8988T (cell line): Measurements from ENCODE around the gene FZD4.
"Not testable (repeated sequence)": the region's sequence is repeated elsewhere in the genome, so short reads cannot be mapped to it uniquely, and the experiment has no call there.

ENCODE experiments used
- DNase-seq: peaks from one replicate; pipeline ENCODE4 v3.0.0; 2011

FZD4 gene

DNA sequence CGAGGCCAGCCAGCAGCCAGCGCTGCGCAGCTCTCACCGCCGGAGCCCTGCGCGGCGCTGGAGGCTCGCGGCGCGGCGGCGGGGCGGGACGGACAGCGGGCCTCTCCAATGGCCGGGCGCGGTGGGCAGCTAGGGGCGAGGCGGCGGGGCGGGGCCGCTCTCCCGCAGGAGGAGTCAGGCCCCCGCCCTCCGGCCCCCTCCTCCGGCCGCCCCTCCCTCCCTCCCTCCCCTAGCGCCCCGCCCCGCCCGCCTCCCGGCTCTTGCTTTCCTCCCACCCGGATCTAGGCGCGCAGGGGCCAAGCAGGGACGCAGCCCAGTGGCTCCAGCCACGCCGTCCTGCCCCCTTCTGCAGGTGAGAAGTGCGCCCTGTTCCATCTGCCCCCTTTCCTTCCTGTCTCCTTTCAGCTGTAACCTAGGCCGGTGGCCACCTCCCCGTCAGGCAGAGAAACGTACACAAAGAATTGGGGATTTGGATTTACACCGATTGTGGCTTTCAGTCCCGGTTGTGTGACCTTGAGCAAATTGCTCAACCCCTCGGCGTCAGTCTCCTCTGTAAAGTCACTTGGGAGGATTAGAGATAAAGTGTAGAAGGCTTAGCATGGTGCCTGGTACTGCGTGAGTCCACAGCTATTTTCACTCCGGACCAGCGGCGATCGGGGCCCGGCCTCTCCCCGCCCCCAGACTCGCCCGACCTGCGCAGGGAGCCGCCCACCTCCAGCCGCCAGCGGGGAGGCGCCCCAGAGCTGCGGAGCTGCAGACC lies at the start of gene FZD4:
TSS of gene FZD4 (minus strand) at position 35 of the 760 bp plus-strand sequence. CDS start 310 bp downstream, outside the sequence.
- peak; percentile 85 for DNase-seq

DNA sequence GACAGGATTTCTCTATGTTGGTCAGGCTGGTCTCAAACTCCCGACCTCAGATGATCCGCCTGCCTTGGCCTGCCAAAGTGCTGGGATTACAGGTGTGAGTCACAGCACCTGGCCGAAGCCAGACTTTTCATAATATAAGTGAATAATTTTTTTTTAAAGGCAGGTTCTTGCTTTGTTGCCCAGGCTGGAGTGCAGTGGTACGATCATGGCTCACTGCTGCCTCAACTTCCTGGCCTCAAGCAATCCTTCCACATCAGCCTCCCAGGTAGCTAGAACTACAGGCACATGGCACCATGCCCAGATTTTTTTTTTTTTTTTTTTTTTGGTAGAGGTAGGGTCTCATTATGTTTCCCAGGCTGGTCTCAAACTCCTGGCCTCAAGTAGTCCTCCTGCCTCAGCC lies 49.1 kb upstream of the FZD4 start:
- DNase-seq = not testable (repeated sequence)

DNA sequence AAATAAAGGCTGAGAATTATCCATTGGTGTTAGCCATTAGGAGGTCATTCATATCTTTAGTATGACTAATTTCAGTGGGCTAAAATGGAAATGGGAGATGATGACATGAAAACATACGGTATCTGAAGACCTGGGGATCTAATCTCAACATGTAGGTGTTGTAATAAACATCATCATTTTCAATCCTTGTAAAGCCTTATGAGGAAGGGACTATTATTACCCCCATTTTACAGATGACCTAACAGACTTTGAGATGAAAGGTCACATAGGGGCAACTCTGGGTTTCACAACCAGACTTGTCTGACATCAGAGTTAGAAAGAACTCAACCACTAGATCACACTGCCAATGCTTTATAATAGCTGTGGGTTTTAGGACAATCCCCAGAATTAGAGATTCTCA lies 47.7 kb upstream of the FZD4 start:
- no peak for DNase-seq

DNA sequence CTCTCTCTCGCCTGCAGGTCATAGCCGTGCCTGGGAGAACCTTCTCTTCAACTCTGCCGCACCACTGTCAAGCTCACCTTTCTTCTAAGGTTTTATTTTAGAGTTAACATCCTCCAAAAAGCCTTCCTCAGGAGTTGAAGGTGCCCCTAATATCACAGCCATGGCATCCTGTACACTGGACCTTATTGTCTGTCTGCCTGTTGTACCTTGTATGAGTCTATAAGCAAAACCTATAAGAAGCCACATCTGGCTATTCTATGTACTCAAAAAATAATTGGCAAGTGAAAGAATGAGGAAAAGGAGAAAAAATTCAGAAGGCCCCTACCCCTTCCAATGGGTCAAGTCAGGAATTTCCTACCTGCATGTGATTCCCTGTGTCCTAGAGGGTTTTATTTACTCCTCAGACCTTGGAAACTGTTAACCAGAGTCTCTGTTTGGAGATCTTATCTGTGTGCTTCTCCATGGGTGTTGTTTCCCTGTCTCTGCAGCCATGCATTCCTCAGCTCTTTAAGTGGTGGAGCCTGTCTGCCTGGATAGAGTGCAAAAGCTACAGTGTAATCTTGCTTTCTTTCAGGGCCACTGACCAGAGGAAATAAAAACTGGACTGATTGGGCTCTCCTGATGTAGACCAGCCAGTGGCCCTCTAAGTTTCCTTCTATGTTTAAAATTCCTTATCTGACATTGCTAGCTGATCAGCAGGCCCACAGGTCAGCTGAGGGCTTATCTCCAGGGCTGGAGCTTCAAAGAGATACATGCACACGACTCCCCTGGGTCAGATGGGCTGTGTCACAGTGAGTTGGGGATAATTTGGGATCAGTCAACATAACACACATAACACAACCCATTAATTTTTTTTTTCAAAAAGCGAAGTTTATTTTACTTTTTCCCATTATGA lies 44.9 kb upstream of the FZD4 start:
- DNase-seq = no peak

DNA sequence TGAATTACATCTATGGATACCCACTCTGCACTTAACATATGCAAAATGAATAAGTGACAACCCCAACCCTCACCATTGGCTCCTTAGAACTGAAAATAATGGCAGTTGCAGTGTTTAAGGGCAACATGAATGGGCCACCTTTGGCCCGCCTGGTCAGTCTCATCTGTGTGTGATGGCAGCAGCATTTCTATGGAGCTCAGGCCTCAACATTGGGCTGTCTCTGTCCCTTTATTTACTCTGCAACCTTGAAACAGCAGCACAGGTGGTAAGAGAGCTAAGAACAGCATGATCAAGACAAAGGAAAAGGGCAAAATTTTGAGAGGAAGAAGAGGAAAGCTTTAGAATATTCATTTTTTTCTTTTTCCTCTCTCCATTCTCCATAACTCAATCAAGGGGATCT lies 44.2 kb upstream of the FZD4 start:
- DNase-seq = no peak

DNA sequence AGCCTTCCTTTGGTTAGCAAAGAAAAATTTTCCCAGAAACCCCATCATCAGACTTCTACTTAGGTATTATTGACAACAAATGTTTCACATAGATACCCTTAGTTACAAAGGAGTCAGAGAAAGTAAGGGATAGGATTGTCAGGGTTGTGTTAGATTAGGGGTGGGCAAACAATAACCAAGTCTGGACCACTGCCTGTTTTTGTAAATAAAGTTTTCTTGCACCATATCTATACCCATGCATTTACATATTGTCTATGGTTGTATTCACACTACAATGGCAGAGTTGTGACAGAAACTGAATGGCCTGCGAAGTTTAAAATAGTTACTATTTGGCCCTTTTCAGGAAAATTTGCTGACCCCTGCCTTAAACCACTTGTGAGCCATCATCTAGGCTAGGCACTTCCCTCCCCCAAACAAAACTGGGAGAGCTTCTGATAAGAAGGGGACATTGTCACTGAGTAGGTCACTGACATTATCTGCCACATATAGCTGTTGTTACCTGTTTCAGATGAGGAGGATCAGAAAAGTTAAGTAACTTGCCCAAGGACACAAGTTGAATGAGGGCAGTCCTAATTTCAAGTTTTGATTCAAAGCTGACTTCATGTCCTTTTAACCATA lies 41.9 kb upstream of the FZD4 start:
- DNase-seq = no peak

DNA sequence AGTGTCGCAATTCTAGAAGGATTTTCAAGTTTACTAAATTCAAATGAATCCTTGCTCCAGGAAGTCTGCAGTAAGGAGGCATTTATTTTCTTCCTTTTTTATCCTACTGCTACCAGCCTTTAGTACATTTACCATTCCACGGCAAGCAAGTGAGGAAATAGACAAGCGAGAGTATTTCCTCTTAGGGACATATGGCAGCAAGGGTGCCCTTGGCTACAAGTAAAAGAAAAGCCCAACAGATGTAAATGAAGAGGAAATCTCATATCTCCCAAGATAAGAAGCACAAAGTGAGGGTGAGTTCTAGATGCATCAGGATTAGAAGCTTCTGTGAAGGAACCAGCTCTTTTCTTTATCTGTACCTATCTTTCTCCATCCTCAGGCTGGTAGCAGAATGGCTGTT lies 37.8 kb upstream of the FZD4 start:
- DNase-seq = no peak

DNA sequence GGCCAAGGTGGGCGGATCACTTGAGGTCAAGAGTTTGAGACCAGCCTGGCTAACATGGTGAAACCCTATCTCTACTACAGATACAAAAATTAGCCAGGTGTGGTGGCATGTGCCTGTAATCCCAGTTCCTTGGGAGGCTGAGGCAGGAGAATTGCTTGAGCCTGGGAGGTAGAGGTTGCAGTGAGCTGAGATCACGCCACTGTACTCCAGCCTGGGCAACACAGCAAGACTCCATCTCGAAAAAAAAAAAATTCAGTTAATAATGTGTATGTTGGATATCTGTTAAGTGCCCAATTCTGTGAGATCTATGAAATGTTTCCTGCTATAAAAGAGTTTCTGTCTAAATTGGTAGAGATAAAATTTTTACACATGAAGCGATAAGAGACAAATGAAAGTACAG lies 37.1 kb upstream of the FZD4 start:
- not testable (repeated sequence) for DNase-seq

DNA sequence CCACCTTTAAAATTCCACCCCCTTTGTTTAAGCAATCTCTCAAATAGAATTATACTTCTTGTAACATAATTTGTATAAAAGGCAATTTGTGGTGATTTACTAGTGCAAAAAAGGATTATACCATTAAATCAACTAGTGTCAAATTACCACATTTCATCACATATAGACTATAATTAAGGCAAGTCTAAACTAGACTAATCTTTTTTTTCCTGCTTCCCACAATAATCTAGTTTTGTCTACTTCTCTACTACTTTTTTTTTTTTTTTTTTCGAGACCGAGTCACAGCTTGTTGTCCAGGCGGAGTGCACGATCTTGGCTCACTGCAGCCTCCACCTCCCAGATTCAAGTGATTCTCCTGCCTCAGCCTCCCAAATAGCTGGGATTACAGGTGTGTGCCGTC lies 36.1 kb upstream of the FZD4 start:
- no peak for DNase-seq

DNA sequence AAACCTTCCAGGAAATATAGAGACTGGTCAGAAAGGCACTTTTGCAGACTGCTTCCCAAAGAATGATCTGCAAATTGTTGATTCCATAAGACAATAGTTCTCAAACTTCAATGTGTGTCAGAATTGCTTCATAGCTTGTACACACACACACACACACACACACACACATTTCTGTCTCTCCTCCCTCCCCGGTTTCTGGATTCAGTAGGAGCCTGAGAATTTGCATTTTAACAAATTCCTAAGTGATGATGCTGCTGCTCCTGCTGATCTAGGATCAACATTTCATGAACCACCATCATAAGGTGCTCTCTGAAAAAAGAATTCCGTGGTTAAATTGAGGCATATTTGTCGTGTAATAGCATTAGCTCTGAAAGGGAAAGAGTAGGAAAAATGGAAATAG lies 35.3 kb upstream of the FZD4 start:
- DNase-seq = peak; percentile 40

DNA sequence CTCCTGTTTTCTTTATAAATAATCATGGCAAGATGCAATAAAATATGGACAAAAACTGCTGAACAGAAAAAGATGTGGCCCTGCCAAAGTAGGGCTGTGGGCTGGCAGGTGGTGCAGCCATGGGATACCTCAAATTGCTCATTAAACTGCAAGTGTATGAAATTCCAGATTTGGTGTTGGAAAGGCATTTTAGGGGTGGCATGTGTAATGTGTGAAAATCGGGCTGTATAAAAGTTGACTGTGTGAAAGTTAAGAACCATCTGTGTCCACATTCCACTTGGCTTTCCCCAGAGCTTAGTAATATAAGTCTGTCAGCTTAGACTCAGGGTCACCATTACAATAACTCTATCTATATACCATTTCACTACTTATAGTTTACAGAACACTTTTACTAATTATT lies 34.8 kb upstream of the FZD4 start:
- no peak for DNase-seq

DNA sequence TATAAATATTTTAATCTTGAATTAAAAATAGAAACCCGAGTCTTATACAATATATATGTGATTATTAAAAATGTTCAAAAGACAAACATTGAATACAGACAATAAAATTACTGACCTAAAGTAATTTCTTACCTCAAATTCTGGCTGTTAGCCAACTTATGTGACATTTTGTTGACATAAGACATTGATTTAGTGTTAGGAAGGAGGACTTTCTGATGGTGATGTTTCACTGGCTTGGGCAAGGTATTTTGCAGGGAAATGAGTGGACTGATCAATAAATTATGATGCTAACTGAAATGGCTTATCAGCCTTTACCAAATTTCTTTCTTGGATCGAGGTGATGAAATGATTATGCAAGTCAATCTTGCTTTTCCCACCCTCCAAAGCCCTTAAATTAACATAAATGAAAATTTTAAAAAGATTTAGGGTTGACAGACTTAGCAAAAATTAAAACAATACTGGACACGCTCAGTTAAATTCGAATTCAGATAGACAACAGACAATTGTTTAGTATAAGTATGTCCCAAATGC lies 33.2 kb upstream of the FZD4 start:
- no peak for DNase-seq

DNA sequence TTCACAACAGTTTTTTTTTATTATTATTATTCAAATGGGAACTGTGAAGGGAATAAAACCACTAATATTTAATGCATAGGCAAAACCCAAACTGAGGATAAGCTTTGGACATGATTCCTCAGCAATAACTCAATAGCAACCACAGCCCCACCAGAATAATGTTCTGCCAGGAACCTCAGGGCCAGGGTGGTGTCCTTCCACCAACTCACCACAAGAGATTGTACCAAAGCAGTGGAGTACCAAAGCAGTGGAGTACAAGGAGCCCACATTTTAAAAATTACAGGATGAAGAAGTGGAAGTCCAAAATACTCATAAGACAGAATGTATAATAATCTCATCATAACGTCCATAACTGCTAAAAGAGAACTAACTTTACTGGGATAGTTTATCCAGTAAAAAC lies 32.5 kb upstream of the FZD4 start:
- no peak for DNase-seq

DNA sequence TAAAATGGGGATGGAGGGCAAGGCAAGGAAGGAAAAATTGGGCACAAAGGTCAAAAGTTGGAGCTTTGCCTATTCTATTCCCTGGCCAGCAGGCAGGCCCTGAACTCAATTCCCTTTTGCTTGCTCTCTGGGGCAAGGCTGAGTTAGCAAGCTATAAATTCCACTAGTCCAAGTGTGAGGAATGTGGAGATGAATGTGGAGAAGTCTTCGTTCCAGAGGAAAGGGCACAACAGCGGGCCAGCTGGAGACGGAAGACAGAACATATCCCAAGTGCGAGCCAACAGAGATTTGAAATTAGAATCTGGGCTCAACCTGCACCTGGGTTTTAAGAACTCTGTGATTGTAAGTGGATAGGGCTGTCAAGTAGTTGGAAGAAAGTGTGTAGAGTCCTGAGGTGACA lies 29.5 kb upstream of the FZD4 start:
- DNase-seq = no peak

DNA sequence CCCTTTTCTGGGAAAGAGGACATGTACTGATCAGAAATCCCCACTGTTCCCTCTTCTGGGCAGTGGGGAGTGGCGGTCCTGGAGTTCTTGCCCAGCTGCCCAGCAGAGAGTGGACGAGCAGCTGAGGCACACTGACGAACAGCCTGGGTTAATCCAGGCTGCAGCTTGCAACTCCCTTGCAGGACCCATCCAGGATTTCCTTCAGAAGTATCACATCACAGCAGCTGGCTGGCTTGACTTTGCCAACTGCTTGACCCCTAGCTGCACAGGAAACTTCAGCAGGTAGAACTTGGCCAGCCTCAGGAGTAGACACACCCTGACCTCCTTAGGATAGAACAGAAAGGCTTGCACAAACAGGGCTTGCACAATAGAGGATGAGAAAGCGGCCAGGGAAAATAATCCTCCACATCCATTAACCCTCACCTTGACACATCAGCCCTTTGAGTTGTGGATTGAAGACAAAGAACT lies 27.9 kb upstream of the FZD4 start:
- DNase-seq = no peak

DNA sequence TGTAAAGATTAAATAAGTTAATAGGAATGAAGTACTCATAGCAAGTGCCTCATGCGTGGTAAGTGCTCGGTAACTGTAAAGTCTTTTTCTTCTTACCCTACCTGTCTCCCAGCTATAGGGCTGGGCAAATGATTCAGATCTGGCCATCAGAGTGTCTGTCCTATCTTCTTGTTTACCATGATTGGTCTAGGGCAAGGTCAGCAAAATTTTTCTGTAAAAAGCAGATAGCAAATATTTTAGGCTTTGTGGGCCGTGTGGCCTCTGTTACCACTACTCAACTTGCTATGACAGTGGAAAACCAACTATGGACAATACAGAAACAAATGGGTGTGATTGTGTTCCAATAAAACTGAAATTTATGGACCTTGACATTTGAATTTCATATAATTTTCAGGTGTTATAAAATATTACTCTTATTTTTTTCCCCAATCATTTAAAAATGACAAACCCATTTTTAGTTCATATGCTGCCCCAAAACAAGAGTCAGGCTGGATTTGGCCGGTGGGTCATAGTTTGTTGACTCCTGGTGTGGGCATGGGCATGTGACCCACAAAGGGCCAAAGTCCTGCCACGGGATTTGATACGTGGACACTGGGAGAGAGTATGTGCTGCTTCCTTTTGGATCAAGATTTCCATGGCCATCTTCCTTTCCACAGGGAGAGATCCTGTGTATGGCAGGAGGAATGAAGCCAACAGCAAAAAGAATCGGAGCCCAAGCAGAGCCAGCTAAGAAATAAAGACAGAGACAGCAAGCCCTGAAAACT lies 26.8 kb upstream of the FZD4 start:
- DNase-seq = no peak

DNA sequence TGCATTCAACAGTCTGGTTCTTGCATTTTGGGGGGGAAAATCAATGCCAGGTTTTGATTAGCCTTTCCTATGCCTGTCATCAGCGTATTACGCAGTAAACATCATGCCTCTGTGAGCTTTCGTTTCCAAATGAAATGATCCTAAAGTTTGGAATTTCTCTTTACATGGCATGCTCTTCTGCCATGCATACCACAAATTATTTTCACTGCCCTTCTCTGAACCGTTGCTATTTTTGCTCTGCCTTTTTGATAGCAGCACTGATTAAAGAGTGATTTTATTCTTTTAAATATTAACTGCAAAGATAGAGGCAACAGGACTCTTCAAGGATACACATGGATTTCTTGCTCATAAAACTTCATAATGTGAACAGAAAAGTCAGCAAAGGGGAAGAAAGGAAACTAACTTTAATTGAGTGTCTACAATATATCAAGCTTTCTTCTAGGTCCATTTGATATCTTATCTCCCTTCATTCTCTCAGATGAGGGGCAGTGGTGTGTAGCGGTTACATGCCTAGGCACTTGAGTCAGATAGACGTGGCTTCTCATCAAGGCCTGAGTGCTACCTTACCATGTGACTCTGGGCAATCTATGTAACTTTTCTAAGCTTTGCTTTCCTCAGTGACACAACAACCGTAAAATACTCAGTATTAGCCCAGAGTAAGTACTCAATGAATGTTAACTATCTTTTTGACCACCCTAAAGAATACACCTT lies 25.0 kb upstream of the FZD4 start:
- no peak for DNase-seq

DNA sequence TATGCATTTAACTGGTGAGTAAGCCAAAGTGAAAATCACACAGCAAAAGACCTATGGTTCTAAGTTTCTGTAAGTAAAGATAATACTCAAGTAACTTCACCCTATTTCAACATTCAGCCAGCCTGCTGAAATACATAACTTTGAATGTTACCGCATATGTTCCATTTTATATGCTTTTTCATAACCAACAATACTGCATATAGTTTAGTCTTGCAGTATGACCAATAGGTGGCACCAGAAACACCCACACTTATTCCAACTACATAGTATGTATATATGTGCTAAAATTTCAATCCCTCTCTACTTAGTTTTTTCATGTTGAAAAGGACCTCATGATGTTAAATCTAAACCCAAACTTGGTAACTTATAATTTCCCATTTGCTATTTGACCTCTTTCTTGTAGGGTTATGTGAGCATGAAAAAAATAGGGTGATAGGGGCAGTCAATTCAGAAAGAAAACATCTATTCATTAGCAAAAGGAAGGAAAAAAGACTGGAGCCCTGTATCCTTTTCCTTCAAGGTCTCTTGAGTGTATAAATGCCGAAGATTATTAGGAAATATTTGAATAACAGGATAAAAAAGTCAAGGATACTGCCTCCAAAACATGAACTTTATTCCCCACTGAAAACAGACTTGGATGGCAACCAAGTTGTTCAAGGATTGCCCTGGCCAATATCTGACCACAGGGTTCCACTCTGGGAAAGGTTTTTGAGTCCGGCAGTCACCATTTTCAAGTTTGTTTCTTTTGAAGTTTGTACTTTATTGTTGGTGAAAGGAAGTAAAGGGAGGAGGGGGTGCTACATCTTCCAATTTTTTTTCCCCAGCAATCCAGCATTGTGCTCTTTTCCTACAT lies 23.8 kb upstream of the FZD4 start:
- DNase-seq = no peak

DNA sequence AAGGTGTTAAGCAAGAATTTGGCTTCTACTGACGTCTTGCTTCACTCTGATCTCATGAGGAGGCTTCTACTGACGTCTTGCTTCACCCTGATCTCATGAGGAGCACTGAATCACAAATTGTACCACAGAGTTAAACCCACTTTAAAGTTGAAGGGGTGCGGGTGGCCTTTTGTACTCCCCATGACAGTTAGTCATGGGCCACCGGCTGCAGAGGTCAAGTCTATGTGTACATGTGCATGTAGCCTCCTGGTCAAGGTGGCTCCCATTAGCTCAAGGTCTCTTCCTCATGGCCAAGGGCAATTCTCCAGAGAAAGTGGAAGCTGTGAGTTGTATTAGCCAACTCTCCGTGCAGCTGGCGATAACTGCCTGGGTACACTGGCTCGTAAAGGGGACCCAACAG lies 23.1 kb upstream of the FZD4 start:
- no peak for DNase-seq

DNA sequence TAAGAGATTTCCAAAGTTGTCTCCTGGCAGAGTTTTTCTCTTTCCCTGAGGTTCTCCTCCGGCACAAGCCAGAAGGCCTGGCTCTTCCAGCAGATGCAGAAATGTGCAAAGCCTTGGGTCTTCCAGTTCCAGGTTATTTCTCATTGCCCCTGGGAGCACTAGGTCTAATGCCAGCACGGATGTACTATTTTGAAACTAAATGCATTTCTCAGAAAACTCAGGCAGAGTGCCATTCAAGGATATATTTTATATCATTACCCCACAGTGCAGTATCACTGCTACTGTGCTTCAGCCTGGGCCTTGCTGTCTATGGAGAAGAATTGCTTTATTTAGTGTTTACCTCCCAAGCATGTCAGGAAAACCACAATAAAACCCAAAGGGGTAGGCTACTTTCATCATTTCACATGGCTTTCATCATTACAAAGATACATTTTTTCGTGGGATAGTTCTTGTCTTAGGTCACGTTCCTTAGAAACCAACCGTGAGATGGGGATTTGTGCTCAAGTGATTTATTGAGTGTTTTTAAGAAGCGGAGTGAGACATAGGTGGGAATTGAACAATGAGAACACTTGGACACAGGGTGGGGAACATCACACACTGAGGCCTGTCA lies 22.4 kb upstream of the FZD4 start:
- DNase-seq = no peak

DNA sequence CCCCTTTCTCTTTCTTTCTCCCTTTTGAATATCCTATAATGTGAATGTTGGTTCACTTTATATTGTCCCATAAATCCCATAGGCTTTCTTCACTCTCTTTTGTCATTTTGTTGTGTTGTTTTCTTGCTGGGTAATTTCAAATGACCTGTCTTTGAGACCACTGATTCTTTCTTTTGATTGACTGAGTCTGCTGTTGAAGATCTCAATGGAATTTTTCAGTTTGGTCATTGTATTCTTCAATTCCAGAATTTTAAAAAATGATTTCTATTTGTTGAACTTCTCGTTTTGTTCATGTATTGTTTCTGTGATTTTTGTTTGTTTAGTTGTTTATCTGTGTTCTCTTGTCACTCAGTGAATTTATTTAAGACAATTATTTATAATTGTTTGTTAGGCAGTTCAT lies 17.5 kb upstream of the FZD4 start:
- DNase-seq = no peak
